Measurements from ENCODE around the gene SLC5A3.

DNA sequence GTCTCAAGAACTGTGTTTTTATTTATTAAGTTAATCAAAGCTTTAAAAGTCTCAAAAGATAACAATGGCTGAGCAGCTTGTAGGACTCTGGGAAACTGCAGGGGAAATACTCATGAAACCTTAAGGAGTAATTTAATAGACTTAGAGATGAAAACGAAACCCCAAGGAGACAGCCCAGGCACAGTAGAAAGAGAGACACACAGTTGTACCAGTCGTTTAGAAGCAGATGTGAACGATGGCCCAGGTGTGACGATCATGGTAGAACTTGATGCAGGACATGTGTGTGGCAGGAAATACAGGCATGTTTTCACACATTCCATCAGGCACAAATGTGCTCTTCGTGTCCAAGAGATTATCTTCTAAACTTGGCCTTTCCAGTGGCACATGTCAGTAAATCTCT lies 21.2 kb upstream of the SLC5A3 start:
- no peak for TF ChIP-seq CTCF (IDR thresholded peaks at IDR 0.05)
- no peak for TF ChIP-seq POLR2A (IDR thresholded peaks at IDR 0.05)
